ENCODE results near the gene ASTN1.

Gene ASTN1

GRCh38 chr1:176939993-176940392 lies 224.5 kb downstream of the ASTN1 start:
- DNase-seq (ENCODE audit: extremely low read depth, insufficient read length): no peak
- no peaks in the 10 kb centered on the region for H3K36me3 ChIP-seq (ENCODE audit: control insufficient read depth, insufficient read depth, low read length)
- TF ChIP-seq, protein P1, sequence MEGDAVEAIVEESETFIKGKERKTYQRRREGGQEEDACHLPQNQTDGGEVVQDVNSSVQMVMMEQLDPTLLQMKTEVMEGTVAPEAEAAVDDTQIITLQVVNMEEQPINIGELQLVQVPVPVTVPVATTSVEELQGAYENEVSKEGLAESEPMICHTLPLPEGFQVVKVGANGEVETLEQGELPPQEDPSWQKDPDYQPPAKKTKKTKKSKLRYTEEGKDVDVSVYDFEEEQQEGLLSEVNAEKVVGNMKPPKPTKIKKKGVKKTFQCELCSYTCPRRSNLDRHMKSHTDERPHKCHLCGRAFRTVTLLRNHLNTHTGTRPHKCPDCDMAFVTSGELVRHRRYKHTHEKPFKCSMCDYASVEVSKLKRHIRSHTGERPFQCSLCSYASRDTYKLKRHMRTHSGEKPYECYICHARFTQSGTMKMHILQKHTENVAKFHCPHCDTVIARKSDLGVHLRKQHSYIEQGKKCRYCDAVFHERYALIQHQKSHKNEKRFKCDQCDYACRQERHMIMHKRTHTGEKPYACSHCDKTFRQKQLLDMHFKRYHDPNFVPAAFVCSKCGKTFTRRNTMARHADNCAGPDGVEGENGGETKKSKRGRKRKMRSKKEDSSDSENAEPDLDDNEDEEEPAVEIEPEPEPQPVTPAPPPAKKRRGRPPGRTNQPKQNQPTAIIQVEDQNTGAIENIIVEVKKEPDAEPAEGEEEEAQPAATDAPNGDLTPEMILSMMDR (IDR thresholded peaks at IDR 0.05; ENCODE audit: insufficient read depth, low read length, poor library complexity, severe bottlenecking): no peak
- no peak overlapping the region for H3K4me3 ChIP-seq (replicated peaks; ENCODE audit: low read depth, low read length)
- no peaks in the 10 kb centered on the region for H3K27me3 ChIP-seq (replicated peaks; ENCODE audit: control insufficient read depth, insufficient read depth, low read length)

DNA sequence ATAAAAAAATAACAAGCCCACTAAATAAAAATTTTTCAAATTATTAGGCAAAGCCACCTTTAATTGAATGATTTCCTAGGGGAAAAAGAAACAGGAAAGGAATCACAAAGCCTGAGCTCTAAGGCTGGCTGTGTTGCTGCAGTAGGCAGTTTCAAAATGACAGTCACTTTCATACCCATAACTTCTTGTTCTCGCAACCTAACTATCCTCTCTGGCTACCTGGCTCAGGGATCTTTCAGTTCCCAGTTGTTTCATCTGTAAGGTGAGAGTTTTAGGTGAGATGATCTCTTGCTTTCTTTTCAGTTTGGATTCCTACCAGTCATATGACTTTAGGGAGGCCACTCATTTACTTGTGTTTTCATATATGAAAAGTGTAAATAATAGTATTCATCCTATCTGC lies 226.1 kb downstream of the ASTN1 start:
- TF ChIP-seq, protein P1 (IDR thresholded peaks at IDR 0.05; ENCODE audit: insufficient read depth, low read length, poor library complexity, severe bottlenecking): no peak
- H3K36me3 ChIP-seq (ENCODE audit: control insufficient read depth, insufficient read depth, low read length): no peaks in the 10 kb centered on the region
- no peak for DNase-seq (ENCODE audit: extremely low read depth, insufficient read length)
- H3K4me3 ChIP-seq (replicated peaks; ENCODE audit: low read depth, low read length): no peak overlapping the region
- H3K27me3 ChIP-seq (replicated peaks; ENCODE audit: control insufficient read depth, insufficient read depth, low read length): peaks cover 1% of the 10 kb centered on the region; the same call in 1 of the 2 replicates

GRCh38 chr1:176934370-176934769 lies 230.1 kb downstream of the ASTN1 start:
- TF ChIP-seq, protein P1 (IDR thresholded peaks at IDR 0.05; ENCODE audit: insufficient read depth, low read length, poor library complexity, severe bottlenecking): no peak
- no peak overlapping the region for H3K4me3 ChIP-seq (replicated peaks; ENCODE audit: low read depth, low read length)
- DNase-seq (ENCODE audit: extremely low read depth, insufficient read length): no peak
- no peaks in the 10 kb centered on the region for H3K36me3 ChIP-seq (ENCODE audit: control insufficient read depth, insufficient read depth, low read length)
- peaks cover 1% of the 10 kb centered on the region; the same call in 1 of the 2 replicates for H3K27me3 ChIP-seq (replicated peaks; ENCODE audit: control insufficient read depth, insufficient read depth, low read length)

GRCh38 chr1:176932114-176933104 lies 232.1 kb downstream of the ASTN1 start:
- DNase-seq (ENCODE audit: extremely low read depth, insufficient read length): no peak
- Histone ChIP-seq H3K36me3 (ENCODE audit: control insufficient read depth, insufficient read depth, low read length) (no peaks in the 10 kb centered on the region), H3K4me3 (replicated peaks; ENCODE audit: low read depth, low read length) (no peak overlapping the region), H3K27me3 (replicated peaks; ENCODE audit: control insufficient read depth, insufficient read depth, low read length) (peaks cover 1% of the 10 kb centered on the region; the same call in 1 of the 2 replicates)
- TF ChIP-seq, protein P1 (IDR thresholded peaks at IDR 0.05; ENCODE audit: insufficient read depth, low read length, poor library complexity, severe bottlenecking): no peak

DNA sequence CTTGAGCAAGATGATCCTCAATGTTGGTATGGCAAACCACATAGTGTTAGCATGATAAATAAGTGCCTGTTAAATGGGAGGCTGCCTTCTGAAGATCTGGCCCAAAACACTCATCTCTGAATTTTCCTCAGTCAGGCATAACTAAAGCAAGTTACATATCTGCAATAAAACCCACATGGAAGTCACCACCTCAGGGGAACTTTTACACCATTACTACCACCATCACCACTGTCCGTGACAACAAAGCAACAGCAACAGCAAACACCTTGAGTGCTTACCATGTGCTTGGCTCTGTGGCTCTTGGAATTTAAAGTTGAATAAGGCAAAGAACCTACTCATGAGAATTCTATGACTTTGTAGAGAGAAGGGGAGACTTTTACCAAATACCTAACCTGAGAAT lies 233.0 kb downstream of the ASTN1 start:
- peaks cover 1% of the 10 kb centered on the region; the same call in 1 of the 2 replicates for H3K27me3 ChIP-seq (replicated peaks; ENCODE audit: control insufficient read depth, insufficient read depth, low read length)

More for the DNA sequence above, 233.0 kb downstream of the ASTN1 start:
- DNase-seq (ENCODE audit: extremely low read depth, insufficient read length): no peak
- Histone ChIP-seq H3K4me3 (replicated peaks; ENCODE audit: low read depth, low read length) (no peak overlapping the region), H3K36me3 (ENCODE audit: control insufficient read depth, insufficient read depth, low read length) (no peaks in the 10 kb centered on the region)
- TF ChIP-seq, protein P1 (IDR thresholded peaks at IDR 0.05; ENCODE audit: insufficient read depth, low read length, poor library complexity, severe bottlenecking): no peak

Data from GM06990 (cell line).